ENCODE data around the gene TMEM145. TPM values are rescaled to one million over a fixed set of nuclear protein-coding genes. Genes with fewer than 3 reads are reported as not detected.
A peak's percentile ranks its signal among the peaks of the same experiment; 100 is the strongest.
"Not testable (repeated sequence)": the region's sequence is repeated elsewhere in the genome, so short reads cannot be mapped to it uniquely, and the experiment has no call there.

TMEM145 gene
- total RNA-seq, 1 donor from 2014 or later = 0.92 TPM

DNA sequence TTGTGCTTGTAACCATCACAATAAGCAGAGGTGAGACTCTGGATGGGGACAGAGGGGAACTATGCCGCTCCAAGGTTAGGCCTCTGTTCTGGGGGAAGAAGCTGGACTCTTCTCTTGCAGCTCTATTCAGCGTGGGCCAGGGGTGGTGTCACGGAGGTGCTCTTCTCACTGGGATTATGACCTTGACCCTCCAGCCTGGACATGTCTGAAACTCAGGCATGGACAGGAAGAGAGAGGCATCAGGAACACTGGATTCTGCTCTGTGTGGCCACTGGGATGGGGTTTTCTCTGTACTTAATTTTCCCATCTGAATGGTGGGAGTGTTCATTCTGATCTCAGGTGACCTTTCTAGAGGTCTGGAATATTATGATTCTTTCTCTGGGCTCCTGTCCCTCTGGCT, 19.9 kb downstream of the TMEM145 start:
- TF ChIP-seq CTCF (IDR thresholded peaks at IDR 0.05; ENCODE audit: unreplicated experiment) = no peak
- no peaks in the 10 kb centered on the region for H3K9me3 Mint-ChIP-seq
- no peak overlapping the region for H3K27ac Mint-ChIP-seq
- H3K4me1 Mint-ChIP-seq = peaks cover 6% of the 10 kb centered on the region
- H3K27me3 Mint-ChIP-seq (ENCODE audit: low read depth) = no peaks in the 10 kb centered on the region
- H3K4me3 Mint-ChIP-seq = no peak overlapping the region
- no peak for DNase-seq (ENCODE audit: low spot score in 2 of 2, unreplicated experiment in 2 of 2)
- no peaks in the 10 kb centered on the region for H3K36me3 Mint-ChIP-seq

DNA sequence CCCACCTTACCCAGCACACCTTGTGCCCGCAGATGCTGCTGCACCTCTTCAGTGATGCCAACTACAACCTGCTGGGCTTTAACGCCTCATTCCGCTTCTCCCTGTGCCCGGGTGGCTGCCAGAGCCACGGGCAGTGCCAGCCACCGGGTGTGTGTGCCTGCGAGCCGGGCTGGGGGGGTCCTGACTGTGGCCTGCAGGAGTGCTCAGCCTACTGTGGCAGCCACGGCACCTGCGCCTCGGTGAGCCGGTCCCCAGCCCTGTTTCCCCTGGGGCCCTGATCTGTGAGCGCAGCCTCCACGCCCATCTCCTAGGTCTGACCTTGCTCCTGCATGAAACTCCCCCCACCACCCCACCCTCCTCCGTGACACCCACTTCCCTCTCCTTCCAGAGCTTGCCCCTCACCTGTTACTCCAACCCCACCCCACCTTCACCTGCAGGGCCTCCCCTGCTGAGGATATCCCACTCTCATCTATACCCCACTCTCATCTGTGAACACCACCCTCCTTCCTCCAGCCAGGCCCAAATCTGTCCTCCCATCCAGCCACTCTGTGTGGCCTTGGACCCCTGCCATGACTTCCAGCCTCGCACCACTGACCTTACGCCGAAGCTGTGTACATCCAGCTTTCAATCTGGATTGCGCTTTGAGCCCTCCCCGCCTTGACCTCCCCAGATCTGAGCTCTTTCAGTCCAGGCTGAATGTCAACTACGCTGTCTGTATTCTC, 21.0 kb downstream of the TMEM145 start:
- Mint-ChIP-seq H3K4me1 (peaks cover 2% of the 10 kb centered on the region), H3K27ac (no peak overlapping the region), H3K36me3 (peaks cover 5% of the 10 kb centered on the region), H3K27me3 (ENCODE audit: low read depth) (no peaks in the 10 kb centered on the region), H3K9me3 (no peaks in the 10 kb centered on the region), H3K4me3 (no peak overlapping the region)
- DNase-seq (ENCODE audit: low spot score in 2 of 2, unreplicated experiment in 2 of 2) = no peak
- no peak for TF ChIP-seq CTCF (IDR thresholded peaks at IDR 0.05; ENCODE audit: unreplicated experiment)

- no peaks in the 10 kb centered on the region for H3K9me3 Mint-ChIP-seq
- peaks cover 10% of the 10 kb centered on the region for H3K36me3 Mint-ChIP-seq
- H3K4me3 Mint-ChIP-seq = no peak overlapping the region
- no peak overlapping the region for H3K27ac Mint-ChIP-seq
- H3K27me3 Mint-ChIP-seq (ENCODE audit: low read depth) = no peaks in the 10 kb centered on the region
- TF ChIP-seq CTCF (IDR thresholded peaks at IDR 0.05; ENCODE audit: unreplicated experiment) = no peak
- peaks cover 2% of the 10 kb centered on the region for H3K4me1 Mint-ChIP-seq
- no peak for DNase-seq (ENCODE audit: low spot score in 2 of 2, unreplicated experiment in 2 of 2)
Measured at GRCh38 chr19:42334697-42335373, 21.7 kb downstream of the TMEM145 start.

DNA sequence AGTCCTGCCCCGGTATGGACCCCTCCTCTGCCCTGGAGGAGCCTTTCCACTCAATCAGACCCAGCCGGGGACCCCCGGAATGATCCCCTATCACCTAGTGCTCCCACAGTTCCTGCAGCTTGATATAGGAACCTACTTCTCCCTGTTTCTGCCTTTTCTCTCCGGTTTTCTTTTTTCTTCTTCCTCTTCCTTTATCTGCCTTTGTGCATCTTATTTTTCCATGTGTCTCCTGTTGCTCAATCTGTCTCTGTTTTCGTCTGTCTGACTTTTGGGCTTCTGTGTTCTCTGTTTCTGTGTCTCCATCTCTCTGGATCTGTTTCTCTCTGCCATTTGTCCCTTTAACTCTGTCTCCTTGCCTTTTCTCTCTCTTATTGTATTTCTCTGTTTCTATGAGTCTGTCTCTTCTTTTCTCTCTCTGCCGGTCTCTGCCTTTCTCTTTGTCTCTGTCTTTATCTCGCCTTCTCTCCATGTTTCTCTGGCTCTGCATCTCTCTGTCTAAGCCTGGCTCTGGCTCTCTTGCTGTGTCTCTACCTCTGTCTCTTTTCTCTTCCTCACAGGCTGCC, 22.3 kb downstream of the TMEM145 start:
- Mint-ChIP-seq H3K9me3 (no peaks in the 10 kb centered on the region), H3K27ac (no peak overlapping the region), H3K27me3 (ENCODE audit: low read depth) (no peaks in the 10 kb centered on the region), H3K4me3 (no peak overlapping the region), H3K36me3 (peaks cover 10% of the 10 kb centered on the region), H3K4me1 (no peaks in the 10 kb centered on the region)
- no peak for DNase-seq (ENCODE audit: low spot score in 2 of 2, unreplicated experiment in 2 of 2)
- TF ChIP-seq CTCF (IDR thresholded peaks at IDR 0.05; ENCODE audit: unreplicated experiment) = no peak

GRCh38 chr19:42335971-42336370, 22.9 kb downstream of the TMEM145 start:
- Mint-ChIP-seq H3K36me3 (peaks cover 10% of the 10 kb centered on the region), H3K27ac (no peak overlapping the region), H3K9me3 (no peaks in the 10 kb centered on the region), H3K27me3 (ENCODE audit: low read depth) (no peaks in the 10 kb centered on the region), H3K4me1 (no peaks in the 10 kb centered on the region), H3K4me3 (no peak overlapping the region)
- no peak for DNase-seq (ENCODE audit: low spot score in 2 of 2, unreplicated experiment in 2 of 2)
- TF ChIP-seq CTCF (IDR thresholded peaks at IDR 0.05; ENCODE audit: unreplicated experiment) = no peak

DNA sequence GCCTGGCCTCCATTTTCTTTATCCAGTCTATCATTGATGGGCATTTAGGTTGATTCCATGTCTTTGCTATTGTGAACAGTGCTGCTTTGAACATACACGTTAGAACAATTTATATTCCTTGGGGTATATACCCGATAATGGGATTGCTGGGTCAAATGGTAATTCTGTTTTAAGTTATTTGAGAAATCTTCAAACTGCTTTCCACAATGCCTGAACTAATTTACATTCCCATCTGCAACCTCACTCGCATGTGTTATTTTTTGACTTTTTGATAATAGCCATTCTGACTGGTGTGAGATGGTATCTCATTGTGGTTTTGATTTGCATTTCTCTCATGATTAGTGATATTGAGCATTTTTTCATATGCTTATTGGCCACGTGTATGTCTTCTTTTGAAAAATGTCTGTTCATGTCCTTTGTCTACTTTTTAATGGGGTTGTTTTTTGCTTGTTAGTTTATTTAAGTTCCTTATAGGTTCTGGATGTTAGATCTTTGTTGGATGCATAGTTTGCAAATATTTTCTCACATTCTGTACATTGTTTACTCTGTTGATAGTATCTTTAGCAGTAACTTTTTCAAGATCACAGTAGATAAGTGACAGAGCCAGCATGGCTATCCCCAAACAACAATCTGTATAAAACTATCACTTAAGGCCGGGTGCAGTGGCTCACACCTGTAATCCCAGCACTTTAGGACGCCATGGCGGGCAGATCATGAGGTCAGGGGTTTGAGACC, 26.2 kb downstream of the TMEM145 start:
- Mint-ChIP-seq H3K27ac (peak overlapping the region; percentile 30), H3K36me3 (peaks cover 13% of the 10 kb centered on the region)
- not testable (repeated sequence) for H3K9me3 Mint-ChIP-seq; DNase-seq (ENCODE audit: low spot score in 2 of 2, unreplicated experiment in 2 of 2); H3K27me3 Mint-ChIP-seq (ENCODE audit: low read depth); H3K4me3 Mint-ChIP-seq; H3K4me1 Mint-ChIP-seq

DNA sequence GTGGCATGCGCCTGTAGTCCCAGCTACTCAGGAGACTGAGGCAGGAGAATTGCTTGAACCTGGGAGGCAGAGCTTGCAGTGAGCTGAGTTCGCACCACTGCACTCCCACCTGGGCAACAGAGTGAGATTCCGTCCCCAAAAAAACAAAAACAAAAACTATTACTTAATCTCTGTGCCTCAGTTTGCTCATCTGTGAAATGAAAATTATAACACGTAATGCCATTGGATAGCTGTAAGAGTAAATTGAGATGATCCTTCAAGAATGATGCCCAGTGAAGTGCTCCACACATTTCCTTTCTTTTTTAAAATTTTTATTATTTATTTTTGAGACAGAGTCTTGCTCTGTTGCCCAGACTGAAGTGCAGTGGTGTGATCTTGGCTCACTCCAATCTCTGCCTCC, 26.8 kb downstream of the TMEM145 start:
- H3K4me1 Mint-ChIP-seq; H3K27me3 Mint-ChIP-seq (ENCODE audit: low read depth); H3K27ac Mint-ChIP-seq; DNase-seq (ENCODE audit: low spot score in 2 of 2, unreplicated experiment in 2 of 2); H3K4me3 Mint-ChIP-seq; H3K9me3 Mint-ChIP-seq: not testable (repeated sequence)
- H3K36me3 Mint-ChIP-seq = peaks cover 17% of the 10 kb centered on the region

Measured in mesothelial cell of epicardium (in vitro differentiated cells).